ENCODE results near the gene CCDC187. TPM values are rescaled to one million over a fixed set of nuclear protein-coding genes. Genes with fewer than 3 reads are reported as not detected.

The CCDC187 gene
- total and polyA plus RNA-seq, 5 experiments from 2014 or later: not detected

DNA sequence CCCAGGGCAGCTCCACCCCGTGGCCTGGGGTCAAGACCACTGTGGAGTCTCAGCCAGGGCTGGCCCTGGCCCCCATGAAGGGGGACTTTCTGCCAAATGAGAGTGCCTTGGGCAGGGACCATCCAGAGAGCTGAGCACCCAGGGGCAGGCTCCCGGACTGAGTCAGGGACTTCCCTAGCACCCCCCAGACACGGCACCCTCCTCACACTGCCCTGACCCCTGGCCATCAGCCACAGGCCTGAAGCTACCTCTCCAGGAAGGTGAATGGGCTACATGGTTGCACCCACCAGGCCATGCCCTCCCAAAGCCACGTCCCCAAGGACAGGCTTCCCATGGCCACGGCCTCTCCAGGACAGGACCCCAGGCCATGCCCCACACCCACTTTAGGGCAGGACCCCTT is 9.5 kb downstream of the CCDC187 start:
- Mint-ChIP-seq H3K4me1 (peaks cover 0 to 2% (median 0%) of the 10 kb centered on the region in 4 donors), H3K9me3 (no peaks in the 10 kb centered on the region), H3K27me3 (no peaks in the 10 kb centered on the region), H3K4me3 (no peak overlapping the region), H3K36me3 (no peaks in the 10 kb centered on the region), H3K27ac (no peak overlapping the region)
- POLR2A ChIA-PET: no interaction called here
- no peak for ATAC-seq
- no peak for DNase-seq

DNA sequence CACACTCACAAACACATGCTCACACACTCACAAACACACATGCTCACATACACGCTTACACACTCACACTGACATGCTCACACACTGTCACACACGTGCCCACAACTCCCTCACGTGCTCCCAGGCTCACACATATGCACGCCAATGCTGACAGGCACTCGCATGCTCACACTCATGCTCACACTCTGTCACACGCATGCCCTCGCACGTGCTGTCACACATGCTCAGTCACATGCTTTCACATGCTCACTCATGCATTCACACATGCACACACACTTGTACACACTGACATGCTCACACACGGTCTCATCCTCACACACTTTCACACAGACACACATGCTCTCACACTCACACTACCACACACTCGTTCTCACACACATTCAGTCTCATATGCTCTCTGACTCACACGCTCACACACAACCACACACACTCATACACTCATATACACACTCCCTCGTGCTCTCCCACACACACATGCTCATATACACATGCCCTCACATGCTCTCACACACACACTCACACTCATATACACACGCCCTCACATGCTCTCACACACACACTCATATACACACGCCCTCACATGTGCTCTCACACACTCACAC is 10.3 kb downstream of the CCDC187 start:
- peaks cover 0 to 2% (median 0%) of the 10 kb centered on the region in 4 donors for H3K4me1 Mint-ChIP-seq
- H3K27me3 Mint-ChIP-seq: no peaks in the 10 kb centered on the region
- H3K4me3 Mint-ChIP-seq: no peak overlapping the region
- DNase-seq (no peak), ATAC-seq (no peak)
- H3K27ac Mint-ChIP-seq: no peak overlapping the region
- H3K9me3 Mint-ChIP-seq: no peaks in the 10 kb centered on the region
- H3K36me3 Mint-ChIP-seq: no peaks in the 10 kb centered on the region
- POLR2A ChIA-PET: no interaction called here

DNA sequence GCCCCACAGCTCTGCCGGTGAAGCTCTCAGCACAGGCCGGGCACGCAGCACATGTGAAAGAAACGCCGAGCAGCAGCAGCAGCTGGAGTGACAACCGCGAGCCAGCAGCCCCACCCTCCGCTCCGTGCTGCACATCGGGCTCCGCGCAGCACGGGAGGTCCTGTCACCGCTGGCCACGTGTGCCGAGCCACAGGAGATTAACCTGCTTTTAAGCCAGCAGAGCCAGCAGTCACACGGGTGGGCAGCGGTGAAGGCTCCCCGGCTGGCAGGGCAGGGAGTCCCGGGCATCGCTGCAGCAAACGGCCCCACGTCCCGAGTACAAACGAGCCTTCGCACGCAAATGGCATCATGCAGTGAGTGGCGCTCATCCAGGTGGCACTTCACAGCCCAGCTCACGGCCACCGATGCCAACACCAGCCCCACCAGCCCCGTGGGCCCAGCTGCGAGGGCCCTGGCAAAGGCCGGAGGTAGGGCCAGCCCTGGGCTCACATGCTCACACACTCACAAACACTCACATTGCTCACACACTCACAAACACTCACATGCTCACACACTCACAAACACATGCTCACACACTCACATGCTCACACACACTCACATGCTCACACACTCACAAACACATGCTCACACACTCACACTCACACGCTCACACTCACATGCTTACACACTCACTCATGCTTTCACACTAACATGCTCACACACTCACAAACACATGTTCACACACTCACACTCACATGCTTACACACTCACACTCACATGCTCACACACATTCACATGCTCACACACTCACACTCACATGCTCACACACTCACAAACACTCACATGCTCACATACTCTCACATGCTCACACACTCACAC is 11.1 kb downstream of the CCDC187 start:
- H3K27ac Mint-ChIP-seq: no peak overlapping the region
- POLR2A ChIA-PET: no interaction called here
- ATAC-seq (no peak), DNase-seq (no peak)
- H3K27me3 Mint-ChIP-seq: no peaks in the 10 kb centered on the region
- H3K9me3 Mint-ChIP-seq: no peaks in the 10 kb centered on the region
- H3K36me3 Mint-ChIP-seq: no peaks in the 10 kb centered on the region
- no peak overlapping the region for H3K4me3 Mint-ChIP-seq
- H3K4me1 Mint-ChIP-seq: no peaks in the 10 kb centered on the region

GRCh38 chr9:136292026-136292538 is 11.8 kb downstream of the CCDC187 start:
- Mint-ChIP-seq H3K27me3 (peaks cover 0 to 3% (median 0%) of the 10 kb centered on the region in 5 donors), H3K4me1 (peaks cover 0 to 3% (median under 1%) of the 10 kb centered on the region in 4 donors), H3K27ac (no peak overlapping the region), H3K9me3 (no peaks in the 10 kb centered on the region), H3K36me3 (no peaks in the 10 kb centered on the region), H3K4me3 (no peak overlapping the region)
- POLR2A ChIA-PET: no interaction called here
- no peak for DNase-seq
- no peak for ATAC-seq

DNA sequence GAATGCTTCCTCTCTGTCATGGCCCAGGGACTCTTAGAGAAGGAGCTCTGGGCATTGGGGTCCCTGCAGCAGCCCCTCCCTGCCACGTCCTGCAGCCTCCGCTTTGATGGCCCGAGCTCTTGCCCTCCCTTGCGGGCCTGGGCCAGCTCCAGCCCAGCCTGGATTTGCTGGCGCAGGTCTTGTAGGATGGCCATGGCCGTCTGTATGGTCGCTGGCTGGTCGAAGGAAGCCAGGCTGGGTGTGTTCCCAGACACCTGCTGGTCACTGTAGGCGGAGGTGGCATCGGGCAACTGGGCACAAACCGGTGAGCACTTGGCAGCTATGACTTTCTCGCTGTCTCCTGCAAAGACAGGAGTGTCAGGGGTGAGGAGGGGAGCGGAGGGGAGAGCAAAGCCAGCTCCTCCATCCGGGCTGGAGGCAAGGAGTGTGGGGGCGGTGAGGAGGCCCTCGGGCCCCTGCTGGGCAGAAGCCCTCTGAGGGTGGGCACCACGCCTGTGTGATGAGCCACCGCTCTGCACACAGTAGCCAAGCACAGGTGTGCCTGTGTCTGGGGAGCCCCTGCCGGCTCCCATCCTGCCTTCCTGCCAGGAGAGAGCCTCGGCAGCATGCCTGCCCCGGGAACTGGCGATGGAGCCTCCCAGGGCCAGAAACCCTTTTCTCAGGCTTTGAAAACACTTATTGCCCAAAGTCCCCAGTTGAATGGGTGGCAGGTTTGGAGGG is 12.4 kb downstream of the CCDC187 start:
- no peaks in the 10 kb centered on the region for H3K9me3 Mint-ChIP-seq
- no peak for ATAC-seq

GRCh38 chr9:136290508-136291000 is 13.3 kb downstream of the CCDC187 start:
- no peak for DNase-seq
- no peaks in the 10 kb centered on the region for H3K36me3 Mint-ChIP-seq
- H3K9me3 Mint-ChIP-seq: no peaks in the 10 kb centered on the region
- H3K27me3 Mint-ChIP-seq: peaks cover 0 to 3% (median 0%) of the 10 kb centered on the region in 5 donors
- no peak overlapping the region for H3K27ac Mint-ChIP-seq
- H3K4me1 Mint-ChIP-seq: peaks cover 0 to 3% (median under 1%) of the 10 kb centered on the region in 4 donors
- no peak for ATAC-seq
- no peak overlapping the region for H3K4me3 Mint-ChIP-seq
- POLR2A ChIA-PET: no interaction called here

More for the DNA sequence above, 12.4 kb downstream of the CCDC187 start:
- no peak overlapping the region for H3K27ac Mint-ChIP-seq
- no peak overlapping the region for H3K4me3 Mint-ChIP-seq
- peaks cover 0 to 3% (median under 1%) of the 10 kb centered on the region in 4 donors for H3K4me1 Mint-ChIP-seq
- DNase-seq: no peak
- H3K36me3 Mint-ChIP-seq: no peaks in the 10 kb centered on the region
- POLR2A ChIA-PET: no interaction called here
- H3K27me3 Mint-ChIP-seq: peaks cover 0 to 3% (median 0%) of the 10 kb centered on the region in 5 donors

- ATAC-seq (no peak), DNase-seq (no peak)
- H3K36me3 Mint-ChIP-seq: no peaks in the 10 kb centered on the region
- peaks cover 0 to 3% (median under 1%) of the 10 kb centered on the region in 4 donors for H3K4me1 Mint-ChIP-seq
- H3K4me3 Mint-ChIP-seq: no peak overlapping the region
- no peaks in the 10 kb centered on the region for H3K9me3 Mint-ChIP-seq
- POLR2A ChIA-PET: no interaction called here
- no peak overlapping the region for H3K27ac Mint-ChIP-seq
- peaks cover 0 to 3% (median 0%) of the 10 kb centered on the region in 5 donors for H3K27me3 Mint-ChIP-seq
Observed at GRCh38 chr9:136289651-136290507, 14.0 kb downstream of the CCDC187 start.

GRCh38 chr9:136287960-136288753 is 15.7 kb downstream of the CCDC187 start:
- POLR2A ChIA-PET: no interaction called here
- Mint-ChIP-seq H3K27me3 (peaks cover 0 to 9% (median 3%) of the 10 kb centered on the region in 5 donors), H3K4me1 (peaks cover 5 to 6% (median 6%) of the 10 kb centered on the region in 4 donors), H3K36me3 (no peaks in the 10 kb centered on the region), H3K9me3 (no peaks in the 10 kb centered on the region), H3K27ac (peak overlapping the region in 1 of 10 donors; percentile 46), H3K4me3 (no peak overlapping the region)
- no peak for ATAC-seq
- no peak for DNase-seq

DNA sequence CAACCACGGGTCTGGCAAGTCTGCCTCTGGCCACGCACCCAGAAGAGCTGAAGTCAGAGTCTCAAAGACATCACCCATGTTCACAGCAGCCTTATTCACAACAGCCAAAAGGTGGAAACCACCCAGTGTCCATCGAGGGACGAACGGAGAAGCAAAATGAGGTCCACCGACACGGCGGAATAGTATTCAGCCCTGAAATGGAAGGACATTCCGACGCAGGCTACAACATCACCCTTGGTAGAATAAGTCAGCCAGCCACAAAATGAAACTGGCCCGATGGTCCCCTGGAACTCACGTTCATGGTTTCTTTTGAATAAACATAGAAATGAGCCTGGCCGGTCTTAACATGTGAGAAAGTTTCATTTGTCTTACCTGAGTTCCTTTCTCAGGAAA is 16.9 kb downstream of the CCDC187 start:
- ATAC-seq: no peak
- POLR2A ChIA-PET: no interaction called here
- H3K27ac Mint-ChIP-seq: no peak overlapping the region

GRCh38 chr9:136286359-136286986 is 17.4 kb downstream of the CCDC187 start:
- no peak overlapping the region for H3K4me3 Mint-ChIP-seq
- H3K27ac Mint-ChIP-seq: no peak overlapping the region
- peaks cover 0 to 9% (median 7%) of the 10 kb centered on the region in 5 donors for H3K27me3 Mint-ChIP-seq
- POLR2A ChIA-PET: no interaction called here
- peaks cover 6 to 9% (median 7%) of the 10 kb centered on the region in 4 donors for H3K4me1 Mint-ChIP-seq
- no peaks in the 10 kb centered on the region for H3K36me3 Mint-ChIP-seq
- ATAC-seq: no peak
- no peak for DNase-seq
- no peaks in the 10 kb centered on the region for H3K9me3 Mint-ChIP-seq

More for the DNA sequence above, 16.9 kb downstream of the CCDC187 start:
- Mint-ChIP-seq H3K4me3 (no peak overlapping the region), H3K27me3 (peaks cover 0 to 9% (median 6%) of the 10 kb centered on the region in 5 donors), H3K36me3 (no peaks in the 10 kb centered on the region), H3K9me3 (no peaks in the 10 kb centered on the region), H3K4me1 (peaks cover 6 to 9% (median 7%) of the 10 kb centered on the region in 4 donors)
- no peak for DNase-seq

All from naive thymus-derived CD8-positive, alpha-beta T cell (primary cell).